ENCODE data around the gene STXBP2.

The STXBP2 gene

DNA sequence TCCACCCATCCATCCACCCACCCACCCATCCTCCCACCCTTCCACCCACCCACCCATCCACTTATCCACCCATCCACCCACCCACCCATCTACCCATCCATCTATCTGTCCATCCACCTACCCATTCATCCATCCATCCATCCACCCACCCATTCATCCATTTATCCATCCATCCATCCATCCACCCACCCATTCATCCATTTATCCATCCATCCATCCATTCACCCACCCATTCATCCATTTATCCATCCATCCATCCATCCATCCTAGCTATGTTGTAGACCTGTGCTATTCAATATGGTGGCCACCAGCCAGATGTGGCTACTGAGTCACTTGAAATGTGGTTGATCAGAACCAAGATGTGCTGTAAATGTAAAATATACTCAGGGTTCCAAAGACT is 36.2 kb upstream of the STXBP2 start:
- TF ChIP-seq, protein P1, sequence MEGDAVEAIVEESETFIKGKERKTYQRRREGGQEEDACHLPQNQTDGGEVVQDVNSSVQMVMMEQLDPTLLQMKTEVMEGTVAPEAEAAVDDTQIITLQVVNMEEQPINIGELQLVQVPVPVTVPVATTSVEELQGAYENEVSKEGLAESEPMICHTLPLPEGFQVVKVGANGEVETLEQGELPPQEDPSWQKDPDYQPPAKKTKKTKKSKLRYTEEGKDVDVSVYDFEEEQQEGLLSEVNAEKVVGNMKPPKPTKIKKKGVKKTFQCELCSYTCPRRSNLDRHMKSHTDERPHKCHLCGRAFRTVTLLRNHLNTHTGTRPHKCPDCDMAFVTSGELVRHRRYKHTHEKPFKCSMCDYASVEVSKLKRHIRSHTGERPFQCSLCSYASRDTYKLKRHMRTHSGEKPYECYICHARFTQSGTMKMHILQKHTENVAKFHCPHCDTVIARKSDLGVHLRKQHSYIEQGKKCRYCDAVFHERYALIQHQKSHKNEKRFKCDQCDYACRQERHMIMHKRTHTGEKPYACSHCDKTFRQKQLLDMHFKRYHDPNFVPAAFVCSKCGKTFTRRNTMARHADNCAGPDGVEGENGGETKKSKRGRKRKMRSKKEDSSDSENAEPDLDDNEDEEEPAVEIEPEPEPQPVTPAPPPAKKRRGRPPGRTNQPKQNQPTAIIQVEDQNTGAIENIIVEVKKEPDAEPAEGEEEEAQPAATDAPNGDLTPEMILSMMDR (IDR thresholded peaks at IDR 0.05; ENCODE audit: extremely low read depth, missing control alignments) = no peak
- no peak for DNase-seq (ENCODE audit: low spot score)

DNA sequence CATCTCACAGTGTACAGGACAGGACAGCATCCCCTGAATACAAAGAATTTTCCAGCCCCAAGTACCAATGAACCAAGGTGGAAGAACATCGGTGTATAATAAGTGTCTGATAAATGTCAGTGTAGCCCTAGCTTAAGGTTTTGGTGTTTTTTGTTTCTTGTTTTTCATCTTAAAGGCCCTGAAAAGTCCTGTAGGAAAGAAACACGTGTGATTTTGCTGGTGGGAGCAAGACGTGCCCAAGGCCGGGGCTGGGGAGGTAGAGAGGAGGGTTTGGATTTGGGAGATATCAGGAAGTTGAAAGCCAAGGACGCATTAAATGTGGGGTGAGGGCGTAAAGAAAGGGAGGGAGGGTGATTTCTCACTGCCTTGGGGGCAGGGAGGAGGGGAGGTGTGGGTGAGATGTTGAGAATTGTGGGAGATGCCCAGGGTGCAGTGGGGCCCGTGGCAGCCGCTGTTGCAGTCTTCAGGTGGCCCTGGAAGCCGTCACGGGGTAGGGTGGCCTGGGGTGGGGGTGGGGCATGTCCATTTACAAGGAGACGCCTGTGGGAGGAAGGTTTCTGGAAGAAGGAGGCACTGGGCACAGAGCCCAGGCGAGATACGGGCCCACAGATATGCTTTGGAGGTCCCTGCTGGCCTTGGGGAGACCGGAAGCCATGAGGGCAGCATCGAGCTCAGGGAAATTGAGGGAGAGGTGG is 34.5 kb upstream of the STXBP2 start:
- DNase-seq (ENCODE audit: low spot score) = peak; percentile 4
- TF ChIP-seq, protein P1 (IDR thresholded peaks at IDR 0.05; ENCODE audit: extremely low read depth, missing control alignments) = no peak

DNA sequence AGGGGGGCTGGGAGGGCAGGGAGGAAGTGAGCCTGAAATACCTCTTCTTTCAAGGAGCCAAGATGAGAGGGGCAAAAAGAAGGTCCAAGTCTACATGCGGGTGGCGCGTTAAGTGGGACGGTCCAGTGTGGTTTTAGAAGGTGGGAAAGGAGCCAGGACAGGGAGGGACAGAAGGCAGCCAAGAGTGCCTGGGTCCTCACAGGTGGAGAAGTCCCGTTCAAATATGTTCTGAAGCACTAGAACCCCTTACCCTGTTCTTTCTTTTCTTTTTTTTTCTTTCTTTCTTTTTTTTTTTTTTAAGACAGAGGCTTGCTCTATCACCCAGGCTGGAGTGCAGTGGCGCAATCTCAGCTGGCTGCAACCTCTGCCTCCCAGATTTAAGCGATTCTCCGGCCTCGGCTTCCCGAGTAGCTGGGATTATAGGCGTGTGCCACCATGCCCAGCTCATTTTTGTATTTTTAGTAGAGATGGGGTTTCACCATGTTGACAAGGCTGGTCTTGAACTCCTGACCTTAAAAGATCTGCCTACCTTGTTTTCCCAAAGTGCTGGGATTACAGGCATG is 33.9 kb upstream of the STXBP2 start:
- TF ChIP-seq, protein P1 (IDR thresholded peaks at IDR 0.05; ENCODE audit: extremely low read depth, missing control alignments) = no peak
- no peak for DNase-seq (ENCODE audit: low spot score)

DNA sequence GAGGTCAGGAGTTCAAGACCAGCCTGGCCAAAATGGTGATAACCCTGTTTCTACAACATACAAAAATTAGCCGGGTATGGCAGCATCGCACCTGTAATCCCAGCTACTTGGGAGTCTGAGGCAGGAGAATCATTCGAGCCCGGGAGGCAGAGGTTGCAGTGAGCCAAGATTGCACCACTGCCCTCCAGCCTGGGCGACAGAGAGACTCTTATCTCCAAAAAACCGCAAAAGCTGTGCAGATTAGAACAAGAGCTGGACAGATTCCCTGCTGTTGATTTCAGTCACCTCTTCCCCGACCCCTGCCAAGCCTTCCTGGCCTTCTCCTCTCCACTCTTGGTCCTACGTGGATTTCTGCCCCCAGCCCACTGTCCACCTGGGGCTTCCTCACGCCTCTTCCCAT is 33.0 kb upstream of the STXBP2 start:
- TF ChIP-seq, protein P1 (IDR thresholded peaks at IDR 0.05; ENCODE audit: extremely low read depth, missing control alignments) = no peak
- DNase-seq (ENCODE audit: low spot score) = no peak

DNA sequence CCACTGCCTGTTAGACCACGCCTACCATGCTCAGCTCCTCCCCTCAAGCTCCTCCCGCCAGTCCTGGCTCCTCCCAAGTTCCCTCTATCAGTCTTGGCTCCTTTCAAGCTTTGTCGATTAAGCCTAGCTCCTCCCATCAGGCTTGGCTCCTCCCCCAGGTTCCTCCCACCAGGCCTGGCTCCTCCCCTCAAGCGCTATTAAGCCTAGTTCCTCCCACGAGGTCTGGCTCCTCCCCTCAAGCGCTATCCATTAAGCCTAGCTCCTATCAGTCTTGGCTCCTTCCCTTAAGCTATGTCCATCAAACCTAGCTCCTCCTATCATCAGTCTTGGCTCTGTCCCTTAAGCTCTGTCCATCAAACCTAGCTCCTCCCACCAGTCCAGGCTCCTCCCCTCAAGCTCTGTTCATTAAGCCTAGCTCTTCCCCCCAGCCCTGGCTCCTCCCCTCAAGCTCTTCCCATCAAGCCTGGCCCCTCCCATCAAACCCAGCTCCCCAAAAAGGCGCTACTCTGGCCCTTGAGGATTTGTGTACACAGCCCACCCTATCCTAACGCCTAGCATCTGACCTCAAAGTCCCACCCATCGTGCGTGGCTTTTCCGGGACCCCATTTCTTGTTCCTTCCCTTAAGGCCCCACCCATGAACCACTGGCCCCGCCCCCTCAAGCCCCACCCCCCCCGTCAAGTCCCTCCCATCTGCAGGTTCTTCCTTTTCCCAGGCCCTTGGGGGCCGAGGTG is 31.3 kb upstream of the STXBP2 start:
- TF ChIP-seq, protein P1 (IDR thresholded peaks at IDR 0.05; ENCODE audit: extremely low read depth, missing control alignments) = no peak
- DNase-seq (ENCODE audit: low spot score) = no peak

DNA sequence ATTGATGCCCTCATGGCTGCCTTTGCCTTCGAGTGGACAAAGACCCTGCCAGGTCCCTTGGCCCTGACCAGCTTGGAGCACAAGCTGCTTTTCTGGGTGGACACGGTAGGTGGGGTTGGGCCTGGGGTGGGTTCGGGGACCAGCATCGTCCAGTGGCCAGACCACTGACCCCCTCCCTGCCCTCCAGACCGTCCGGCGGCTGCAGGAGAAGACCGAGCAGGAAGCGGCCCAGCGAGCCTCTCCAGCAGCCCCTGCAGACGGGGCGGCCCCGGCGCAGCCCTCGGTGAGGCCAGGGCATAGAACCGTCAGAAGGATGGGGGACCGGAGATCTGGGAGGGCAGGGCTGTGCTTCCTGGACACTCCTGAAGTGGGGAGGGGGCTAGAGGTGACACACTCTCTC is 30.6 kb upstream of the STXBP2 start:
- TF ChIP-seq, protein P1 (IDR thresholded peaks at IDR 0.05; ENCODE audit: extremely low read depth, missing control alignments) = no peak
- no peak for DNase-seq (ENCODE audit: low spot score)

DNA sequence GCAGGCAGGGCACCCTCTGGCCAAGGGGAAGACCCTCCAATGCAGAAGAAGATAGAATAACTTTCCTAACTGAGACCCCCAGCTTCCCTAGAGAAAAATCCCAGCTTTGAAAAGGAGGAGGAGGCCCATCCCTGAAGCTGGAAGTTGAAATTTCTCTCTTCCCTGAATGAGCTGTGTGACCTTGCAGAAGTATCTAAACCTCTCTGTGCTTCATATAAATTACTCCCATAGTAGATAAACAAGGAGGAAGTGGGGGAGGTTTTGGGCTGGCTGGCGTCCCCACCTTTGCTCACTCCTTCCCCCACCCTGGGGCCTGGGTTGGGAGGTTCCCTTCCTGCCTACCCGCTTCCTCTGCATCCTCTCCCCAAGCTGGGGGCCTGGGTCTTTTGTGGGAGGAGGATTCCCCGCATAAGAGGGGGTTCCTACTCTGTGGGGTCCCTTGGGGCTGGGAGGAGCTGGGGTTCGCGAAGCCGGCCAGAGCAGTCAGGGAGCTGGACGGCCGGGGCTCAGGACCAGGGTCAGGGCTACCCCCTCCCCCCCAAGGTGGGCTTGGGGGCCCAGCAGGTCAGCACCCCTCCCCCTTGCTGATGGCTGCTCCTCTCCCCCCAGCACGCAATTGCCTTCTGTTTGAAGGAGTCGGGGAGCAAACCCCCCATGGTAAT is 29.6 kb upstream of the STXBP2 start:
- TF ChIP-seq, protein P1 (IDR thresholded peaks at IDR 0.05; ENCODE audit: extremely low read depth, missing control alignments) = no peak
- DNase-seq (ENCODE audit: low spot score) = no peak
